GM19240 (cell line): ENCODE data around the gene RPL37.
"Not testable (repeated sequence)": the region's sequence is repeated elsewhere in the genome, so short reads cannot be mapped to it uniquely, and the experiment has no call there.

ENCODE experiments used
- DNase-seq: peaks from one replicate; pipeline ENCODE4 v3.0.0; 2011; ENCODE audit warnings: low spot score; ENCODE audit not compliant: insufficient read length

RPL37 gene

DNA sequence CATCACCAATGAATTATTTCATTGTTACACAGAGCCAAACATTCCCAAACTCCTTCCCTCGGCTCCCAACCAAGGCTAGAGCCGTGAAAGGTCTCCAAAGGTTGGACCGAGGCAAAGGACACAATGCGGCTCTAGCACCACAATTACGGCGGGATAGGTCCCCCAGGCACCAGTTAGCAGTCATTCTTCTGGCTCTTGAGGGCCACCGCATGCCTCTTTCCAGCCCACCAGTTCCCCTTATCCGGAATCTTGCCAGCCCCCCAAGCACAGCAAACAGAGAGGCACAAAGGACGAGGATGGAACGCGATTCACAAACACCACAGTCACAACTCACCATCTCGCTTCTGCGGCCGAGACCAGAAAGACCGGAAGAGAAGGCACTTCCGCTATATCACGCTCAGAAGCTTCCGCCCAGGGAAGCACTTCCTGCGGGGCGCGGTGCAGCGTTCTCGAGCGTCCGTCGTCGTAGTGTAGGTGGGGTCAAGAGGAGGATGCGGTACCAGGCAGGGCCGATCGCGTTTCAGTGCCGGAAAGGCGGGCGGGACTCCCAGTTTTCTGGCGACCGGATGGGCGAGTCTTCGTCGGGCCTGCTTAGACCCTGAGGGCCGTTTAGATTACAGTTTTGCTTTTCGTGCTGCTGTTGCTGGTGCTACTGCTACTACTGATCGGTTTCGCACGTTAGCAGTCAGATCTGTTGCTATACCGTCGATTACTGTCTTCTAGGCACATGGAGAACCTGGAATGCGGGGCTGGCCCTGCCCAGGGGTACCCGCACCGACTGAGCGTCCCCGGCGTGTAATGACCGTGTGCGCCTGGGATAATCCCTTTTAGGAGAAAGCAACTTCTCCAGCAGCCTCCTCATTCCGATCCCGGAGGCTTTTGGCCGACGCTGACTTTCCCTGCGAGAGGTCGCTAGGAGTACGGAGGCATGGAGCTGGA is at the start of gene RPL37:
RPL37 (minus strand) TSS at position 374 of the 939 bp plus-strand sequence; CDS start at position 337, 37 bp downstream.
- DNase-seq, result peak; percentile 72

DNA sequence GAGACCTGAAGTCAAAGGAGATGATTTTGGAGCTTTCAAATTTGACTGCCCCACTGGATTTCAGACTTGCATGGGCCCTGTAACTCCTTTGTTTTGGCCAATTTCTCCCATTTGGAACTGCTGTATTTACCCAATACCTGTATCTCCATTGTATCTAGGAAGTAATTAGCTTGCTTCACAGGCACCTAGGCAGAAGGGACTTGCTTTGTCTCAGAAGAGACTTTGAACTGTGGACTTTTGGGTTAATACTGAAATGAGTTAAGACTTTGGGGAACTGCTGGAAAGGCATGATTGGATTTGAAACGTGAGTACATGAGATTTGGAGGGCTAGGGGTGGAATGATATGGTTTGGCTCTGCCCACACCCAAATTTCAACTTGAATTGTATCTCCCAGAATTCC is 48.0 kb upstream of the RPL37 start:
- DNase-seq, result not testable (repeated sequence)

DNA sequence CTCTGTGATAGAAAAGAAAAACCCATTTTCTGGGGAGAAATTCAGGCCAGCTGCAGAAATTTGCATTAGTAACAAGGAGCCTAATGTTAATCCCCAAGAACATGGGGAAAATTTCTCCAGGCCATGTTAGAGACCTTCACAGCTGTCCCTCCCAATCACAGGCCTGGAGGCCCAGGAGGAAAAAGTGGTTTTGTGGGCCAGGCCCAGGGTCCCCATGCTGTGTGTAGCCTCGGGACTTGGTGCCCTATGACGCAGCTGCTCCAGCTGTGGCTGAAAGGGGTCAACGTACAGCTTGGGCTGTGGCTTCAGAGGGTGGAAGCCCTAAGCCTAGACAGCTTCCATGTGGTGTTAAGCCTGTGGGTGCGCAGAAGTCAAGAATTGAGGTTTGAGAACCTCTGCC is 47.3 kb upstream of the RPL37 start:
- no peak for DNase-seq

DNA sequence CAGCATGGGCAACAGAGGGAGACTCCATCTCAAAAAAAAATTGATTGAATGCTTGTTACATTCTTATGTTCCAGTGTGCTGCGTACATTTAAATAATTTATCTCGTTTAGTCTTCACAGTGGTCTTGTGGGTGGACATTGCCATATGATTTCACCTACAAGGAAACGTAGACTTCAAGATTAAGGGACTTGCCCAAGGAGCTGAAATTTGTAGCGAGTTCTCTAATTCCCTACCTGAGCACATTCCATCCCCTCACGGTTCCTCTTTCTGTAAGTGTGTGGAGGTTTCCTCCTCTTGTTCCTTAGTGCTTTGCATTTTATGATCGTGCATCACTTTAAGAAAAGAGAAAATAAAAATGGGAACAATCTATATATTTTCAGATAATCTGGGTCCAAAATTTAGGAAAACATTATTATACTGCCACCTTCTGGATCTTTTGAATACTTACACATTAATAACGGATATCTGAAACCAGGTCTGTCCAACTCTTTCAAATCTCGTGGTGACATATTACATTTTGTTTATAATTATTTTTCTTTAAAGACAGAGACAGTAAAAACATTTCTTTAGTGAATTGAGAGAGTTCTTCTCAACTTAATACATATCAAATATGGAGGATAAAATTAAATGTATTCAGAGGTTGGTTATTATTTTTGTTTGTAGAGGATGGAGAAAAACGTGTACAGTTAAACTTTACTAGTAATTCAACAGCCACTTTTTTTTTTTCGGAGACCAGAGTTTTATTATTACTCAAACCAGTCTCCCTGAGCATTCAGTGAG is 44.3 kb upstream of the RPL37 start:
- DNase-seq, result no peak

DNA sequence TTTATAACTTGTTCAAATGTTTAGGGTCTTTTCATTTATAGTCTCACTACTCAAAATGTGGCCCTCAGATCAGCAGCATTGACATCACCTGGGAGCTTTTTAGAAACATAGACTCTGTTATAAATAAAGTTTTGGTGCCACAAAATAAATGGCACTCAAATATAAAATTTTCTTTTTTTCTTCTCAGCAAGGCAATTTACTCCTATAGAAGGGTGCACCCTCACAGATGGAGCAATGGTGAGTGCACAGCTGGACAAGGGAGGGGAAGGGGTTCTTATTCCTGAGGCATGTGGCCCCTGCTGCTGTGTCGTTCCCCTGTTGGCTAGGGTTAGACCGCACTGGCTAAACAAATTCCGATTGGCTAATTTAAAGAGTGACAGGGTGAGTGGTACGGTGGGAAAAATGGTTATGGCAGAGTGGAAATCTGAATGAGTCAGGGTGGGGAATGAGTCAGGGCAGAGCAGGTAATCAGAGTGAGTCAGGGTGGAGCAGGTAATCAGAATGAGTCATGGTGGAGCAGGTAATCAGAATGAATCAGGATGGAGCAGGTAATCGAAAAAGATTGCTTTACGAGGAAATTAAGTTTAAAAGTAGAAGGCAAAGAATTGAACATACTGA is 42.5 kb upstream of the RPL37 start:
- no peak for DNase-seq

DNA sequence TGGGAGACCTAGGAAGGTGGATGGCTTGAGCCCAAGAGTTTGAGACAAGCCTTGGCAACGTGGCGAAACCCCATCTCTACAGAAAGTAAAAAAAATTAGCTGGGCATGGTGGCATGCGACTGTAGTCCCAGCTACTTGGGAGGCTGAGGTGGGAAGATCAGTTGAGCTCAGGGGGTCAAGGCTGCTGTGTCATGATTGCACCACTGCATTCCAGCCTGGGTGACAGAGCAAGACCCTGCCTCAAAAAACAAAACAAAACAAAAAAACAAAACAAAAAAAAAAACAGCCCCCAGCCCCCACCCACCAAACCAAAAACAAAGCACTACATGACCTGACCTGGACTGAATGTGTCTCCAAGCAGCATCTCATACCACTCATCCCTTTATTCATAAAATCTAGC is 40.9 kb upstream of the RPL37 start:
- DNase-seq, result no peak

DNA sequence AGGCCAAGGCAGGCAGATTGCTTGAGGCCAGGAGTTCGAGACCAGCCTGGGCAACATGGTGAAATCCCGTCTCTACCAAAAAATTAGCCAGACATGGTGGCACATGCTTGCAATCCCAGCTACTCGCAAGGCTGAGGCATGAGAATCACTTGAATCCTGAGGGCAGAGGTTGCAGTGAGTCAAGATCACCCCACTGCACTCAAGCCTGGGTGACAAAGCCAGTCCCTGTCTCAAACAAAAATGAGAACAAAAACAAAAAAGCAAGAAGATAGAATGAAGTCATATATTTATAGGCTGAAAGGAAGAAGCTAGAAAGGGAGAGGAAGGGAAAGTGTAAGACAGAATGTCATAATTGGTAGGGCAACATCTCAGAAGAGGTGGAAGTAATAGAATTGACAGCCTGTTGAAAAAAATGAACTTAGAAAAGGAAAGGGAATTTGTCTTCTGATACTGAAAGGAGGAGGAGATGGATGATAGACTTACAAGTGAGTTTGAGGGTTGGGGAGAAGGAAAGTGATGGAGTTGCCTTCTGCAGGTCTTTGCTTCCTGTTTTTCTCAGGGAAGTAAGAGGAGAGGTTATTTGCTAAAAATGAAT is 38.4 kb upstream of the RPL37 start:
- DNase-seq, result no peak

DNA sequence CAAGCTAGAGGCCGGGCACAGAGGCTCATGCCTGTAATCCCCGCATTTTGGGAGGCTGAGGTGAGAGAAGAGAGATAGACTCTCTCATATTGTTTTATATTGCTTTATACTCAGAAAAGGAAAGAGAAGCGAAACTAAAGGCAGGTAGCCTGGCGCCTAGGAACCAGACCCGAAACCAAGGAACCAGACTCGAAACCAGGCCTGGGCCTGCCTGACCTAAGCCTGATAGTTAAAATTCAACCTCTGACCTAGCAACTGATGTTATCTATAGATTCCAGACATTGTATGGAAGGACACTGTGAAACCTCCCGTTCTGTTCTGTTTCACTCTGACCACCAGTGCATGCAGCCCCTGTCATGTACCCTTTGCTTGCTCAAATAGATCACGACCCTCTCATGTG is 37.2 kb upstream of the RPL37 start:
- DNase-seq, result not testable (repeated sequence)

DNA sequence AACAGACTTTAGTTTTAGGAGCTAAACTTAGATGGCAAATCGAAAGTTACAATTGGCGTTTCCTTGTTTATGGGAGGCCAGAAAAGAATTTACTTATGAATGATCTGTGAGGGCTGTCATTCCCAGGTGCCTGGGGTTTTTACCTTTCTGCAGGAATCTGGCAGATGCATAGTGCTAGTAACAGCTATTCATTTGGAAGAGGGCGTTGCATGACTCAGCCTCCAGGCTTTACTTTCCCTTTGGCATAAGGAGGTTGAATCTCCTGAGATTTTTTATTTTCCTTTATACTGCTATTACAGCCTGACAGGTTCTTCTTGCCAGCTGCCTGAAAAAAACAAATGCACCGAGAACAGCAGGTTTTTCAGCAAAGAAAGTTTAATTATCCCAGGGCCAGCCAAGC is 36.2 kb upstream of the RPL37 start:
- DNase-seq, result no peak

DNA sequence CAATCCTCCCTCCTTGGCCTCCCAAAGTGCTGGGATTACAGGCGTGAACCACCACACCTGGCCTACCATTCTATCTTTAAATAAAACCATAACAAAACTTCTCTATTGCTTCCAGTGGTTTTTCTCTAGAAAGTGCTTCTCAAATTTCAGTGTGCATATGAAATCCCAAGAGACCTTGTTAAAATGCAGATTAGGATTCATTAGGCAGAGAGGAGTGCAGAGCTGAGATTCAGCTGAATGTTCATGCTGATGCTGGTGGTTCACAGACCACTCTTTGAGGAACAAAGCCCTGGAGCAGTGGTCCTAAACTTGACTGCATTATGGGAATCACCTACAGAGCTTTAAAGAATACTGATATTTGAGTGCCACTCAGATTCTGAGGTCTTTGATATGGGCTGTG is 34.4 kb upstream of the RPL37 start:
- DNase-seq, result no peak

DNA sequence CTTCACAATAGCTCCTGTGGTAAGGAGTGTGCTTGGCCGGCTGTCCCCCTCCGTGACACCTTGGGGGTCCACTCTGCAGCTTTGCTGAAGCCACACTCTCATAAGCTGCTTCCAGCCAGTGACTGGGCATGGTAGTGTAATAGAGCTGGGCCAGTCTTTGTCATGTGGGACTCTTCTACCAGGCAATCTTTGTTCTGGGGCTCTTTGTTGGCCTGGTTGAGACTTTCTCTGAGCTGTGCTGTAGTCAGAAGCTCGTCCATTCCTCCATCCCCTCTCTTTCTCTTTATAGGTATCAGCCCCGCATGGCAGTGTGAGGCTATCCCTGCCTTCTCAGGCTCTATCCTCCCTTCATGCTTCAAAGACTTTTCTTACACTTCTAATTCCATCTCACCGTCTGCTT is 31.8 kb upstream of the RPL37 start:
- no peak for DNase-seq

DNA sequence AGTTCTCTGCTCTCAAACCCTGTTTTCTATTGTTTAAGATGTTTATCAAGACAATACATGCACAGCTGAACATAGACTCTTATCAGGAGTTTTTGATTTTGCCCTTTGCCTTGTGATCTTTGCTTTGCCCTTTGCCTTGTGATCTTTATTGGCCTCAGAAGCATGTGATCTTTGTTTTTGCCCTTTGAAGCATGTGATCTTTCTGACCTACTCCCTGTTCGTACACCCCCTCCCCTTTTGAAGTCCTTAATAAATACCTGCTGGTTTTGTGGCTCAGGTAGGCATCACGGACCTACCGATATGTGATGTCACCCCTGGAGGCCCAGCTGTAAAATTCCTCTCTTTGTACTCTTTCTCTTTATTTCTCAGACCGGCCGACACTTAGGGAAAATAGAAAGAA is 30.0 kb upstream of the RPL37 start:
- DNase-seq, result not testable (repeated sequence)

DNA sequence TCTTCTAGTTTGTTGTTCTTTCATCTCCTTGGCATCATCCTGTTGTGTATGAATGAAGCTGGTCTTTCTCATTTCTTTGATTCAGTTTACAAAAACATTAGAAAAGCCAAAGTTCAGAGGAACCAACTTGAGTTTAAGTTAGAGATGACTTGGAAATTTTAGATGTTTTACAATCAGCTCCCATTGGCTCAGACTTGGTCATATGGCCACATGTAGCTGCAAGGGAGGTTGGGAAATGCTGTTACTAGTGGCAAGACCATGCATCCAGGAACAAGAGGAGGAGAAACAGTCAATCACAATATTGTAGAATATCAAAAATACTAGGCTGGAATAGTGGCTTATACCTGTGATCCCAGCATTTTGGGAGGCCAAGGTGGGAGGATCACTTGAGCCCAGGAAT is 25.7 kb upstream of the RPL37 start:
- no peak for DNase-seq

DNA sequence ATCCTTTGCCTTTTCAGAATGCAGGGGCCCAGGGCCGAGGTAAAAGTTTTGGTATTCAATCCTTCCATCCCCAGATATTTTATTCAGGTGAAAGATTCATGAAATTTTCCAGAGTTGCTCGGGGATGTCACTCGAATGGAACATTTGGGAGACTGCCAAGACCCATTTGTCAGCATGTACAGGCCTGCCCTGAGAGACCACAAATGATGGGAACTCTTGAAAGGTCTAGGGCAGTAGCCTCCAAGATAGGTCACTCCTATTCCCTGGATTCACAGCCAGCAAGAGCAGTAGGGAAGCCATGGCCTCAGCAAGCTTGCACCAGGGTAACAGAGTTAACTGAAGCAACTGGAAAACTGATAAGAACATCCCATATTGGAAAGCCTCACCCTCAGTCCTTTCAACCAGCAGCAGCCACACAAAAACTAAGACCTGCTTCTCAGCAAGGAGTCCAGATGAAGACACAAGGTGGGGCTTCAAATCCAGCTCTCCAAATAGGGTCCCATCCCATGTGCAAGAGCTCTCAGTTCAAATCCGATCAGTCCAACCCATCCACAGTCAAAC is 18.7 kb upstream of the RPL37 start:
- no peak for DNase-seq

DNA sequence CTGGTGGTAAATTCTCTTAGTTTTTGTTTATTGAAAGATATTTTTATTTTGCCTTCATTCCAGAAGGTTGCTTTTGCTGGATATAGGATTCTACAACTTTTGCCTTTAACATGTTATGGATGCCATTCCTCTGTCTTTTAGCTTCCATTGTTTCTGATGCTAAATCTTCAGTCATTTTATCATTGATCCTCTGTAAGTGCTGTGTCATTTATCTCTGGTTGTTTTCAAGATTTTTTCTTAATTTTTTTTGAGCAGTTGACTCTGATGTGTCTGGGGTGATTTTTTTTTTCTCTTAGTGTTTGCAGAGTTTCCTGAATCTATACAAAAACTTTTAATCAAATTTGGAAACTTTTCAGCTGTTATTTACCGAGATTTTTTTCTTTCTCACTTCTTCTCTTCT is 12.5 kb upstream of the RPL37 start:
- no peak for DNase-seq

DNA sequence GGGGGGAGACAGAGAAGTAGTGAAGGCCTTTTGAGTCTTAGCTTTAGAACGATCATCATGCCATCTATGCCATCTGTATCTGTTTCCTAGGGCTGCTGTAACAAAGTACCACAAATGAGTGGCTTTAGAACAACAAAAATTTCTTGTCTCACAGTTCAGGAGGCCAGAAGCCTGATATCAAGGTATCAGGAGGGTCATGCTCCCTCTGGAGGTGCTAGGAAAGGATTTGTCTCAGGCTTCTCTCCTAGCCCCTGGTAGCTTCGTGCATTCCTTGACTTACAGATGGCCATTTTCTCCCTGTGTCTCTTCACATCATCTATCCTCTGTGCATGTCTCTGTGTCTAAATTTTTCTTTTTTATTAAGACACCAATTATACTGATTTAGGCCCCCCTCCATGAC is 11.3 kb upstream of the RPL37 start:
- DNase-seq, result no peak

DNA sequence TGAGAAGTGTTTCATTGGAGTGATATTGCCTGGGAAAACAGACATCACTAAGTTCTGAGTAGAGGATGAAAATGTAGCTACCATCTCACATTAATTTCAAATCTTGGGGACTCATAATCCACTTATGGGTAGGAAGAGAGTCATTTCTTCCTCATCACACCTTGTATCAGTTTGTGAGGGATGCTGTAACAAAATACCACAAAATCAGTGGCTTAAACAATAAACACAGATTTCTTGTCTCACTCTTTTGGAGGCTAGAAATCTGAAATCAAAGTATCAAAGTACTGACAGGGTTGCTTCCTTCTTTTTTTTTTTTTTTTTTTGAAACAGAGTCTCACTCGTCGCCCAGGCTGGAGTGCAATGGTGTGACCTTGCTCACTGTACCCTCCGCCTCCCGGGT is 9.5 kb upstream of the RPL37 start:
- no peak for DNase-seq

DNA sequence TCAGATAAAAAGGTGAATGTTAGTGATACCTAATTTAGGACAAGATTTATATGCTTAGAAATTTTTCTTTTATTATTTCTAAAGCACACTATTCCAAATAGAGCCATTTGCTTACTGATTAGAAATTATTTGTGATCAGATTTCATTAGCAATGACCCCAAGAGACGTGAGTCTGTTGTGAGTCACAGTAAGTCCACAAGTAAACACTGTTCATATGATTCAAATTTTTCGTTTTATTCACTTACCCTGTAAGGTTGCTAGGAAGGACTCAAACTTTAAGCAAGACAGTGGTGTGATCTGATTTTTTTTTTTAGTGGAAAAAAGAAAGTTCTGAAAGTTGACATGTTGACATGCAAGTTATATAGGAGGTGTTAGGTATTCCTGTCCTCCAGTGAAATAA is 7.3 kb upstream of the RPL37 start:
- DNase-seq, result no peak

DNA sequence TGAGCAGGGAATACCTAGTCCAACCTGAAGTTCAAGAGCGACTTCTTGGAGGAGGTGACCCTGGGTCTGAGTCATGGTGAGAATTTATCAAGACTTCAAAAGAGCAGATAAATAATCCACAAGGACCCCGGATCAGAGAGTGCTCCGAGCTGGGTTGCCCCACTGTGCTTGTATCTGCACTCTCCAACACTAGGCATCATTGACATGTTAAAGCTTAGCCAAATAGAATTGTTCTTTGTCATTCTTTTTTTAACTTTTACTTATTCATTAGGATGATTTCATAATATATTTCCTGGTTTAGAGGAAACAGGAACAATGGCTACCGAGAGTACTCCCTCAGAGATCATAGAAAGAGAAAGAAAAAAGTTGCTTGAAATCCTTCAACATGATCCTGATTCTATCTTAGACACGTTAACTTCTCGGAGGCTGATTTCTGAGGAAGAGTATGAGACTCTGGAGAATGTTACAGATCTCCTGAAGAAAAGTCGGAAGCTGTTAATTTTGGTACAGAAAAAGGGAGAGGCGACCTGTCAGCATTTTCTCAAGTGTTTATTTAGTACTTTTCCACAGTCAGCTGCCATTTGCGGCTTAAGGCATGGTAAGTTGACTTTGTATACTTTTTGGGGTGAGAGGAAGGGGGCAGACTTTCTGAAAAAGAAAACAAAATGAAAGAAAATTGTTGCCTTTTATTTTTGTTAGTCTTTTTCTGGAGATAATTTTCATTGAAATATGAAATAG is 6.2 kb upstream of the RPL37 start, which contains the start of gene CARD6:
CARD6 (plus strand) TSS at position 300 of the 738 bp plus-strand sequence; CDS start at position 316, 16 bp downstream.
- DNase-seq, result no peak

DNA sequence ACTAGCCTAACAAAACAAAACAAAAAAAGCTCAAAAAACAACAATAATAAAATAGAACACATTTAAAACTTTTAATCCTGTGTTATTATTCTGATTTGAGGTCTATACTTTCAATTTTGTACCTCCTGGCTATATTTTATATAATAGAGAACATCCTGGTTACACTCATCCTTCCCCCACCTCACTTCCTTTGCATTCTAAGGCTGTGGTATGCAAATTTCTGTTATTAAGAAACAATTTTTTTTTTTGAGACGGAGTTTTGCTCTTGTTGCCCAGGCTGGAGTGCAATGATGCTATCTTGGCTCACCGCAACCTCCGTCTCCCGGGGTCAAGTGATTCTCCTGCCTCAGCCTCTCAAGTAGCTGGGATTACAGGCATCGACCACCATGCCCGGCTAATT is 3.1 kb upstream of the RPL37 start:
- no peak for DNase-seq
